ENCODE data around the gene DCP2.

DNA sequence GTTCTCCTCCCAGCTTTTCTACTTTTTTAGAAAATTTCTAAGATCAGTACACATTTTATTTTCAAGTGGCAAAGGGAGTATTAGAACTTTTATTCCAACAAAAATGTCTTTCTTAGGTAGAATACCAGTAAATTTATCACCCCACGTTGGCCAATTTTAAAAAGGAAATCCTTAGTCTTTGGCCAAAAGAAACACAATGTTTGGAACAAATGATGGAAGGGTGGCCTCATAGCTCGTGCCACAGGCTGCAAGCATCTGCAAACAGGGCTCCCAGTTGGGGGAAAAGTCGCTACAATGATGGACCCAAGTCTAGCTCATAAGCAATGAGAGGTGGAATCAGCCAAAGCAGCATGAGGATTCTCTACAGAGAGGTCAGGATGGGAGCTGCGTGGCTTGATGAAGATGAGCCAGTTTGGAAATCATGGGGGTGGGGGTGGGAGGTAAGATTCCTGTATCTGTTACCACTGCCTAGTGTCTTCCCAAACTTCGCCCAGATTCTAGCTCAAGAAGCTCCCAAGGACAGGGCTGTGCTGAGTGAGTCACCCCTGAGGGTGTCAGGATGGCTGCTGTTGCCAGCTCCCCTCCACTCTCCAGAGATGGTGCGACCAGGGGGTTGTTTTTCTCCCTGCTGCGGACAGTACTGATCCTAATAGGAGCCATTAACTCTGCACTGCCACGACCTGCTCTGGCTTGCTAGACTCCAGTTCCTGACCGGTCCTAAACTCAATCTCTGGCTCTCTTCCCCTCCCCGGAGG is 75.6 kb downstream of the DCP2 start:
- no peak for TF ChIP-seq POLR2AphosphoS5 (IDR thresholded peaks at IDR 0.05)
- no peak for TF ChIP-seq EZH2 (IDR thresholded peaks at IDR 0.05; ENCODE audit: borderline replicate concordance, insufficient read depth, low read length, poor library complexity, severe bottlenecking)
- no peak for TF ChIP-seq EP300 (conservative IDR thresholded peaks at IDR 0.05; ENCODE audit: poor library complexity, severe bottlenecking)
- TF ChIP-seq TAF1 (IDR thresholded peaks at IDR 0.05; ENCODE audit: low read depth): no peak
- no peak for TF ChIP-seq RAD21 (conservative IDR thresholded peaks at IDR 0.05)
- TF ChIP-seq SMC3 (conservative IDR thresholded peaks at IDR 0.05; ENCODE audit: poor library complexity): no peak
- TF ChIP-seq, protein P1, sequence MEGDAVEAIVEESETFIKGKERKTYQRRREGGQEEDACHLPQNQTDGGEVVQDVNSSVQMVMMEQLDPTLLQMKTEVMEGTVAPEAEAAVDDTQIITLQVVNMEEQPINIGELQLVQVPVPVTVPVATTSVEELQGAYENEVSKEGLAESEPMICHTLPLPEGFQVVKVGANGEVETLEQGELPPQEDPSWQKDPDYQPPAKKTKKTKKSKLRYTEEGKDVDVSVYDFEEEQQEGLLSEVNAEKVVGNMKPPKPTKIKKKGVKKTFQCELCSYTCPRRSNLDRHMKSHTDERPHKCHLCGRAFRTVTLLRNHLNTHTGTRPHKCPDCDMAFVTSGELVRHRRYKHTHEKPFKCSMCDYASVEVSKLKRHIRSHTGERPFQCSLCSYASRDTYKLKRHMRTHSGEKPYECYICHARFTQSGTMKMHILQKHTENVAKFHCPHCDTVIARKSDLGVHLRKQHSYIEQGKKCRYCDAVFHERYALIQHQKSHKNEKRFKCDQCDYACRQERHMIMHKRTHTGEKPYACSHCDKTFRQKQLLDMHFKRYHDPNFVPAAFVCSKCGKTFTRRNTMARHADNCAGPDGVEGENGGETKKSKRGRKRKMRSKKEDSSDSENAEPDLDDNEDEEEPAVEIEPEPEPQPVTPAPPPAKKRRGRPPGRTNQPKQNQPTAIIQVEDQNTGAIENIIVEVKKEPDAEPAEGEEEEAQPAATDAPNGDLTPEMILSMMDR (IDR thresholded peaks at IDR 0.05; ENCODE audit: poor library complexity, severe bottlenecking): no peak
- TF ChIP-seq, protein P2, sequence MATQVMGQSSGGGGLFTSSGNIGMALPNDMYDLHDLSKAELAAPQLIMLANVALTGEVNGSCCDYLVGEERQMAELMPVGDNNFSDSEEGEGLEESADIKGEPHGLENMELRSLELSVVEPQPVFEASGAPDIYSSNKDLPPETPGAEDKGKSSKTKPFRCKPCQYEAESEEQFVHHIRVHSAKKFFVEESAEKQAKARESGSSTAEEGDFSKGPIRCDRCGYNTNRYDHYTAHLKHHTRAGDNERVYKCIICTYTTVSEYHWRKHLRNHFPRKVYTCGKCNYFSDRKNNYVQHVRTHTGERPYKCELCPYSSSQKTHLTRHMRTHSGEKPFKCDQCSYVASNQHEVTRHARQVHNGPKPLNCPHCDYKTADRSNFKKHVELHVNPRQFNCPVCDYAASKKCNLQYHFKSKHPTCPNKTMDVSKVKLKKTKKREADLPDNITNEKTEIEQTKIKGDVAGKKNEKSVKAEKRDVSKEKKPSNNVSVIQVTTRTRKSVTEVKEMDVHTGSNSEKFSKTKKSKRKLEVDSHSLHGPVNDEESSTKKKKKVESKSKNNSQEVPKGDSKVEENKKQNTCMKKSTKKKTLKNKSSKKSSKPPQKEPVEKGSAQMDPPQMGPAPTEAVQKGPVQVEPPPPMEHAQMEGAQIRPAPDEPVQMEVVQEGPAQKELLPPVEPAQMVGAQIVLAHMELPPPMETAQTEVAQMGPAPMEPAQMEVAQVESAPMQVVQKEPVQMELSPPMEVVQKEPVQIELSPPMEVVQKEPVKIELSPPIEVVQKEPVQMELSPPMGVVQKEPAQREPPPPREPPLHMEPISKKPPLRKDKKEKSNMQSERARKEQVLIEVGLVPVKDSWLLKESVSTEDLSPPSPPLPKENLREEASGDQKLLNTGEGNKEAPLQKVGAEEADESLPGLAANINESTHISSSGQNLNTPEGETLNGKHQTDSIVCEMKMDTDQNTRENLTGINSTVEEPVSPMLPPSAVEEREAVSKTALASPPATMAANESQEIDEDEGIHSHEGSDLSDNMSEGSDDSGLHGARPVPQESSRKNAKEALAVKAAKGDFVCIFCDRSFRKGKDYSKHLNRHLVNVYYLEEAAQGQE (IDR thresholded peaks at IDR 0.05; ENCODE audit: borderline replicate concordance): no peak
- TF ChIP-seq MXI1 (conservative IDR thresholded peaks at IDR 0.05; ENCODE audit: poor library complexity, severe bottlenecking): no peak

Data from neural cell (in vitro differentiated cells).